Peyer's patch (tissue), 4 donors: Measurements from ENCODE around the gene RNF217. TPM values are rescaled to one million over a fixed set of nuclear protein-coding genes. Genes with fewer than 3 reads are reported as not detected.
"Not testable (repeated sequence)": the region's sequence is repeated elsewhere in the genome, so short reads cannot be mapped to it uniquely, and the experiment has no call there.

ENCODE experiments used
- DNase-seq, 3 donors: peaks; one replicate each; pipeline ENCODE4 v3.0.0-alpha.2; 2017 to 2019
- H3K27ac ChIP-seq, 4 donors: fragments of 200-600 bp; sonication (generic); one replicate each; pipeline ENCODE4 v1.5.1; 2016 to 2019
- H3K27me3 ChIP-seq, 2 donors: fragments of 200-600 bp; sonication (generic); one replicate each; pipeline ENCODE4 v1.5.1; 2019
- H3K36me3 ChIP-seq, 3 donors: fragments of 200-600 bp; sonication (generic); one replicate each; pipeline ENCODE4 v1.5.1; 2016 to 2019
- H3K4me1 ChIP-seq, 4 donors: fragments of 200-600 bp; sonication (generic); one replicate each; pipeline ENCODE4 v1.5.1; 2016 to 2019
- H3K4me3 ChIP-seq, 4 donors: fragments of 200-600 bp; sonication (generic); 1 replicate in 3 of 4; 2 replicates in 1 of 4; pipeline ENCODE4 v1.5.1; 2016 to 2019; ENCODE audit warnings: mild to moderate bottlenecking in 1 of 4
- H3K9me3 ChIP-seq, 4 donors: fragments of 200-600 bp; sonication (generic); one replicate each; pipeline ENCODE4 v1.5.1; 2016 to 2019; ENCODE audit warnings: mild to moderate bottlenecking in 1 of 4
- CTCF ChIP-seq, 6 experiments: fragments of 450-650 bp in 4 of 6; fragments of 200-600 bp in 2 of 6; sonication (generic) in 1 of 6; IDR thresholded peaks; one replicate each; pipeline ENCODE4 v1.5.1; 2017 to 2019; ENCODE audit warnings: antibody characterized with exemption in 6 of 6, mild to moderate bottlenecking in 3 of 6, moderate library complexity in 1 of 6
- POLR2A ChIP-seq, 2 donors: fragments of 450-650 bp; IDR thresholded peaks; one replicate each; pipeline ENCODE4 v1.5.1; 2017; ENCODE audit warnings: antibody characterized with exemption in 2 of 2, mild to moderate bottlenecking in 2 of 2, moderate library complexity in 2 of 2
- total RNA-seq, 4 donors: library from RNA; depleted of rRNA; stranded (reverse); fragments of >200 nt; gene quantifications; one replicate each; pipeline ENCODE4 v1.1.0, GENCODE V29; 2016

Gene RNF217
- total RNA-seq, 4 donors from 2014 or later: 7.4 to 60.1 (median 23.5) TPM

- no peak overlapping the region for H3K4me3 ChIP-seq
- DNase-seq: no peak
- no peaks in the 10 kb centered on the region for H3K27me3 ChIP-seq
- no peak for TF ChIP-seq POLR2A (IDR thresholded peaks at IDR 0.05)
- TF ChIP-seq CTCF (IDR thresholded peaks at IDR 0.05): no peak
- H3K27ac ChIP-seq: no peak overlapping the region
- no peaks in the 10 kb centered on the region for H3K4me1 ChIP-seq
- no peaks in the 10 kb centered on the region for H3K36me3 ChIP-seq
- no peaks in the 10 kb centered on the region for H3K9me3 ChIP-seq
These were observed 104.7 kb downstream of the RNF217 start for GRCh38 chr6:125066964-125067363.

- no peaks in the 10 kb centered on the region for H3K4me1 ChIP-seq
- H3K36me3 ChIP-seq: no peaks in the 10 kb centered on the region
- no peaks in the 10 kb centered on the region for H3K9me3 ChIP-seq
- H3K4me3 ChIP-seq: no peak overlapping the region
- H3K27ac ChIP-seq: no peak overlapping the region
- TF ChIP-seq CTCF (IDR thresholded peaks at IDR 0.05) (no peak), POLR2A (IDR thresholded peaks at IDR 0.05) (no peak)
- no peaks in the 10 kb centered on the region for H3K27me3 ChIP-seq
- DNase-seq: no peak
These were observed 105.3 kb downstream of the RNF217 start for GRCh38 chr6:125067552-125067951.

GRCh38 chr6:125073071-125073470, 110.8 kb downstream of the RNF217 start:
- H3K9me3 ChIP-seq: no peaks in the 10 kb centered on the region
- H3K4me3 ChIP-seq: no peak overlapping the region
- no peaks in the 10 kb centered on the region for H3K27me3 ChIP-seq
- TF ChIP-seq POLR2A (IDR thresholded peaks at IDR 0.05) (no peak), CTCF (IDR thresholded peaks at IDR 0.05) (no peak)
- no peak for DNase-seq
- no peaks in the 10 kb centered on the region for H3K4me1 ChIP-seq
- H3K36me3 ChIP-seq: peaks cover 0 to 12% (median 0%) of the 10 kb centered on the region in 3 donors
- H3K27ac ChIP-seq: no peak overlapping the region

GRCh38 chr6:125074120-125074519, 111.9 kb downstream of the RNF217 start:
- no peak for DNase-seq
- Histone ChIP-seq H3K27me3 (no peaks in the 10 kb centered on the region), H3K4me3 (no peak overlapping the region), H3K9me3 (no peaks in the 10 kb centered on the region), H3K4me1 (no peaks in the 10 kb centered on the region), H3K27ac (no peak overlapping the region), H3K36me3 (peaks cover 0 to 12% (median 0%) of the 10 kb centered on the region in 3 donors)
- no peak for TF ChIP-seq CTCF (IDR thresholded peaks at IDR 0.05)

GRCh38 chr6:125075073-125075472, 112.8 kb downstream of the RNF217 start:
- H3K27me3 ChIP-seq, DNase-seq, H3K9me3 ChIP-seq, H3K27ac ChIP-seq, H3K4me3 ChIP-seq, H3K4me1 ChIP-seq: not testable (repeated sequence)
- peaks cover 0 to 12% (median 0%) of the 10 kb centered on the region in 3 donors for H3K36me3 ChIP-seq

GRCh38 chr6:125075741-125076481, 113.7 kb downstream of the RNF217 start:
- Histone ChIP-seq H3K4me3 (no peak overlapping the region), H3K4me1 (no peaks in the 10 kb centered on the region), H3K36me3 (peaks cover 0 to 12% (median 0%) of the 10 kb centered on the region in 3 donors), H3K27me3 (no peaks in the 10 kb centered on the region), H3K27ac (no peak overlapping the region), H3K9me3 (no peaks in the 10 kb centered on the region)
- no peak for DNase-seq
- TF ChIP-seq CTCF (IDR thresholded peaks at IDR 0.05) (no peak), POLR2A (IDR thresholded peaks at IDR 0.05) (no peak)
